Measurements from ENCODE around the gene PKIB. TPM values are rescaled to one million over a fixed set of nuclear protein-coding genes. Genes with fewer than 3 reads are reported as not detected.
"Not testable (repeated sequence)": the region's sequence is repeated elsewhere in the genome, so short reads cannot be mapped to it uniquely, and the experiment has no call there.

The PKIB gene
- total RNA-seq, 4 donors from 2014 or later: 4.3 to 13.3 (median 10.4) TPM

DNA sequence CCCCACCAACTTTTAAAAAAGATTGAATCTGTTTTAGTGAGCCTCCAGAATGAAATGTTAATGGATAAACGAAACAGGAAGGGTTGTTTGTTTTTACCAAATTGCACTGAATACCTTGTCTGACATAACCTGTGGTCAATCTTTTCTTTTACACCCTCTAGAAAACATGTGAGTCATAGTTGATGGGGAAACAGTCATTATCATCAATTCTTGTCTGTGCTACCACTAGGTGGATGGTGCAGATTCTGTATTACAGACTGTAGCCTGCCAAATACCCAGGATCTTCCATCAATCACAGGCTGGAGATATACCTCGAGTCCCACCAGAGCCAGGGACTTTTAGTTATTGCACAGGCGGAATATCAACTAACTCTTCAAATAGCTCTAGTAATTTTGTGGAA, 29.5 kb upstream of the PKIB start:
- 63 to 72% methylated on average over 3 of the region's 3 CpGs for WGBS, 2 donors
- intact Hi-C loops (cut with DNase I; ENCODE audit: low total_unique reads): no loop called here
- DNase-seq (ENCODE audit: low spot score in 2 of 2): no peak
- TF ChIP-seq POLR2A (IDR thresholded peaks at IDR 0.05) (no peak), CTCF (IDR thresholded peaks at IDR 0.05) (no peak)
- no peak overlapping the region for H3K4me3 ChIP-seq (ENCODE audit: low read depth, poor library complexity, severe bottlenecking)

- intact Hi-C loops (cut with DNase I; ENCODE audit: low total_unique reads): no loop called here
- no peak for DNase-seq (ENCODE audit: low spot score in 2 of 2)
- TF ChIP-seq POLR2A (IDR thresholded peaks at IDR 0.05) (no peak), CTCF (IDR thresholded peaks at IDR 0.05) (no peak)
- H3K4me3 ChIP-seq (ENCODE audit: low read depth, poor library complexity, severe bottlenecking): no peak overlapping the region
- 89 to 91% methylated on average over 1 of the region's 1 CpG for WGBS, 2 donors
Observed at GRCh38 chr6:122589115-122589514, 21.1 kb upstream of the PKIB start.

DNA sequence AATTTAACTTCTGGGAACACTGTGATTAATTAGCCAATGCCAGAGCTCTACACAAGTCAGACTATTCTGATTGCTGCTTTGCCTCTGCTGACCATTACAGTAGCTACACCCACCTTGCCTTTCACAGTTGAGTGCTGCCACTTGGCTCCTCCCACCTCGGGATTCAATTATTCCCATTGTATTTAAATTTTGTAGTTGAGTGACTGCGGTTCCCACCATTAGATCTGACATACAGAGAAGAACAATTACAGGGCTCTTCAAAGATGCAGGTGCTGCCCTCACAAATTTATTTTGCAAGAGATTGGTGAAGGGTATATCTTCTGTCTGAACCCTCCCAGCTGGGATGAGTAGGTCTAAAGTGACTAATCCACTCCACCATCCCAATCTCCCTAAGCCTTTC, 11.9 kb upstream of the PKIB start:
- intact Hi-C loops (cut with DNase I; ENCODE audit: low total_unique reads); DNase-seq (ENCODE audit: low spot score in 2 of 2); H3K4me3 ChIP-seq (ENCODE audit: low read depth, poor library complexity, severe bottlenecking): not testable (repeated sequence)
- WGBS, 2 donors: 76 to 78% methylated on average over 2 of the region's 2 CpGs

DNA sequence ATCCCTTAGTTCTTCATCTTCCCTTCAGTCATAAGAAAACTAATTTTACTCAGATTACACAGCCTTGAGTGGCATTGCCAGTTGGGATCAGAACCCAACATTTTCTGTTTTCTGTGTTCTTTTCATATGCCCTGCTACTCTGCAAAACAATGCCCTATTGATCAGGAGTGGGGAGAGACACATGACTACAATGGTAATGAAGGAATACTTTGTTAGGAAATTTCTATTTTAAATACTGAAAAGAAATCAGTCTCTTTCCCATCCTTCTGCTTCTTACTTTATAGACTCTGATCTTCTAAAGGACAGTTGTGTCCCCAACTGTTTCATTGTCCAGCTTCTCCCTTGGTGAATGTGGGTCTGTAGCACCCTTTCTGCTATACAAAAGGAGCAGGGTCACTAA, 5.5 kb upstream of the PKIB start:
- intact Hi-C loops (cut with DNase I; ENCODE audit: low total_unique reads): no loop called here
- H3K4me3 ChIP-seq (ENCODE audit: low read depth, poor library complexity, severe bottlenecking): no peak overlapping the region
- no peak for DNase-seq (ENCODE audit: low spot score in 2 of 2)
- no peak for TF ChIP-seq CTCF (IDR thresholded peaks at IDR 0.05)
- TF ChIP-seq POLR2A (IDR thresholded peaks at IDR 0.05): no peak

- peak; percentile 28 to 83 for DNase-seq (ENCODE audit: low spot score in 2 of 2)
- WGBS, 2 donors: 2 to 4% methylated on average over 41 to 42 of the region's 42 CpGs
- intact Hi-C loops (cut with DNase I; ENCODE audit: low total_unique reads): no loop called here
- TF ChIP-seq POLR2A (IDR thresholded peaks at IDR 0.05) (no peak), CTCF (IDR thresholded peaks at IDR 0.05) (no peak)
- H3K4me3 ChIP-seq (ENCODE audit: low read depth, poor library complexity, severe bottlenecking): peak overlapping the region; percentile 44
Observed at GRCh38 chr6:122610690-122611455, 668 bp downstream of the PKIB start.

GRCh38 chr6:122612838-122613237, 2.6 kb downstream of the PKIB start:
- H3K4me3 ChIP-seq (ENCODE audit: low read depth, poor library complexity, severe bottlenecking): no peak overlapping the region
- TF ChIP-seq POLR2A (IDR thresholded peaks at IDR 0.05) (no peak), CTCF (IDR thresholded peaks at IDR 0.05) (no peak)
- DNase-seq (ENCODE audit: low spot score in 2 of 2): no peak
- WGBS, 2 donors: 87 to 91% methylated on average over 3 of the region's 3 CpGs
- intact Hi-C loops (cut with DNase I; ENCODE audit: low total_unique reads): no loop called here

All from lower leg skin (tissue), 4 donors.